RCC 7860 (cell line): Measurements from ENCODE around the gene NRG2.
A peak's percentile ranks its signal among the peaks of the same experiment; 100 is the strongest.

Source experiments
- DNase-seq: peaks from one replicate; pipeline ENCODE4 v3.0.0-alpha.2; 2015; ENCODE audit warnings: low spot score
- FAIRE-seq: peaks from 2 replicates; lab custom pipeline; 2012; peaks lifted over from hg19 to GRCh38; lab: Jason Lieb, UNC

NRG2 gene

GRCh38 chr5:140041492-140042392 lies 1.4 kb downstream of the NRG2 start:
- DNase-seq: peak; percentile 69
- FAIRE-seq: no peak

GRCh38 chr5:140041099-140041491 lies 2.0 kb downstream of the NRG2 start:
- FAIRE-seq (no peak), DNase-seq (no peak)

DNA sequence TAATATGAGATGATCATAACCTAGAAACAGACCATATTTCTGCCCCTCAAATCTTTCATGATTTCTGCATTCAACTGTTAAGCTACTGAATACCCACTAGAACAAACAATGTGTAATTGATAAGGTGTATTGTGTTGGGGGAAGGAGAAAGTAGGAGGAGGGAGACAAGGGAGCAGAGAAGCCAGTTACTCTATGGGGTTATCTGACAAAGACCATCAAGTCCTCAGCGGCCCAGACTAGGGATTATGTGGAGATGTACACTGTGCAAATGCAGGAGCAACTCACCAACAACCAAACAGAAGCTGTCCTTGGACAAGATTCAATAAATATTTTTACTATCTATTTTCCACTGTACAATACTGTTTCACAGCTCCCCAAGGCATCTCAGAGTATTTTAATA lies 2.7 kb downstream of the NRG2 start:
- no peak for DNase-seq
- FAIRE-seq: no peak

DNA sequence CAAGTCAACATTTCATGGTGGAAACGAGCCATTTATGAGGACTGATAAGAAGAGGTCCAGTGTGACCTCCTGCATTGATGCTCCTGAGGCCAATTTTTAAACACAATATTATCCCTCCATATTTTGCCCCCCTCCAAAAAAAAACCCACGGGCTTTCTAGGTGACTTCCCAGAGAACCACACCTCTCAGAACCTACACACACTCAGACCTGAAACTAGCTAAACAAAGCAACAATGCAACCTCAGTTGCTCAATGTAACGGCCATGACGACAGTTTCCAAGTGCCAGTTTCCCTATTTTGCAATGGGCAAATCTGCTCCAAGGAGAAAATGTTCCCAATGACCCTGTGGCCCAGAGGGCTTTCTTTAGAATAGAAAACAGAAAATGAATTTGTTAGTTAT lies 3.5 kb downstream of the NRG2 start:
- DNase-seq: no peak
- FAIRE-seq: no peak

DNA sequence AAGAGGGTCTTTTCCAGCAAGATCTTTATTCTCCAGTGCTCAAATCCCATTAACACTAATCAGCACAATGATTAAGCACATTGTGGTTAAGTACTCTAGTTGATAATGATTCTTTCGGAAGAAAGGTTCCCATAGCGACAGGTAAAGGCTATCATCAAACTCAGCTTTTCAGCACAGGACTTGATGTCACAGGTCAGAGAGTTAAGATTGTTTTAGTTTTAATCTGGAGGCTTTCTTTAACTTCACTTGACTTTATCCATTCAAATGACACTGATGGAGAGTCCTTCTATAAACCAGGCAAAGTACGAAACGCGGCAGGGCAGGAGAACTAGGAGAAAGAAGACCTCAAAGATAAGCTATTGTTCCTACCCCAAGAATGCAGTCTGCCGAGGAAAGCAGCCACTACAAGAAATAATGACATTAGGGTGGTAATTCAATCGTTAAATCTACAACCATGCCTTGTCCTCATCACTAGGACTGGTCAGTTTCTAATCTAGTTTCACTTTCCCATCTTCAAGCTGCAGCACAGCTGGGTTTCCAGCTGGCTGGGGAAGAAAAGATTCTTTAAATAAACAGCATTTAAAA lies 4.6 kb downstream of the NRG2 start:
- FAIRE-seq (no peak), DNase-seq (no peak)

- FAIRE-seq: no peak
- DNase-seq: no peak
Observed at GRCh38 chr5:140037012-140037411, 6.1 kb downstream of the NRG2 start.

- no peak for FAIRE-seq
- DNase-seq: no peak
Observed at GRCh38 chr5:140035881-140036280, 7.2 kb downstream of the NRG2 start.

DNA sequence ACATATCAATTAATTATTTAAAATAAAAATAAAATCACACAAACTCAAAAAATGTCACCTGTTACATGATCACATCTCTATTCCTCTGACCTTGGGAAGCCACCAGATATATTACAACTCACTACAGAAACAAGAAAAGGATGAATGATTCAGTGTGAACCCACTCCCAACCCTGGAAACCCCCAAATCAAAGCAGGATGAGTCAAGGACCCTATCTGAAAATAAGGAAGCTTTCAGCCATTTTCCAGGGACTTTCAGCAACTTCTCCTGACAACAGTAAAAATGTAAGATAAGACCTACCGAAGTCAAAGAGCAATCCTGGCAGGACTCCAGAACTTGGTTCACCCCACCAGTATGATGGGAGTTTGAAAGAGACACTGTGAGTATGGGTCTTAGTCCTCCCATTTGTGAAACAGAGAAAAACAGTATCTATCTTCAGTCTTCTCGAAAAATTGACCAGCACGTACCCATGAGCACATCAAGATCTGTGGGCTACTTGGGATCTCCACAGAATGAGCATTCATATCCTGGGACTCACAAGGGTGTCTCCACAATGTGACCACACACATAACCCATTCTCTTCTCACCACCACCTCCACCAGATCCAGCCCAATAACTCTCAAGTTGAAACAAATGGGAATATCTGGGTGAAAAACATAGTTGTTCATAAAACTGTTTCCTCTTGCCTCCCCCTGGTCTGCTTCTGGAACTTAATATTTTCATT lies 9.9 kb downstream of the NRG2 start:
- no peak for FAIRE-seq
- DNase-seq: no peak

- no peak for DNase-seq
- FAIRE-seq: no peak
Observed at GRCh38 chr5:140032296-140032695, 10.8 kb downstream of the NRG2 start.

- FAIRE-seq (no peak), DNase-seq (no peak)
Observed at GRCh38 chr5:140027807-140028206, 15.3 kb downstream of the NRG2 start.

GRCh38 chr5:140025736-140026135 lies 17.4 kb downstream of the NRG2 start:
- no peak for FAIRE-seq

GRCh38 chr5:140024928-140025327 lies 18.2 kb downstream of the NRG2 start:
- no peak for DNase-seq
- FAIRE-seq: no peak

More at GRCh38 chr5:140025736-140026135, 17.4 kb downstream of the NRG2 start:
- DNase-seq: no peak

DNA sequence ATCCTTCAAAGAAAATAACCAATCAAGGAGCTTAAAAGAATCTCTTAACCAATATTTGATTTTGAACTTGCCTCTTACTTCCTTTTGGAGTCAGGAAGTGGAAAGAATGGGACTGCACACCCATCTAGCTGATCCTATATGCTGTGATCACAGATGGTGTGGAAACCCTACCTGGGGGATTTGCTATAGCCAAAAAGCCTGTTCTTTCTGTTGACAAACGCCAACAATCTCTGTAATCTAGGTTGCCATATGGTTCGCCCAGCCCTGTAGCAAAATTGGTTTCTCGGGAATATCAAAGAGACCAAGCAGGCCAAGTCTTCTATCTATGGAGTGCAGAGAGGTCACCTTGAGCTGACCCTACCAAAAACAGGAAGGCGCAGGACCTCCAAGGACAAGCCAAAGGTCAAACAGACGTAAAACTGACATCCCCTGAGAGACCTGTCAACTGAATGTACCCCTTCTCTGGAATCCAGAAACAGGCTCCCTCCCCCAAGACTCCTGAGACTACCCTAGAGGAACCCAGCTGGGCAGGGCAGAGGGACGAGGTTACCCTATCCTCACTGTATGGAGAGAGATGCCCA lies 19.4 kb downstream of the NRG2 start:
- no peak for FAIRE-seq
- no peak for DNase-seq

DNA sequence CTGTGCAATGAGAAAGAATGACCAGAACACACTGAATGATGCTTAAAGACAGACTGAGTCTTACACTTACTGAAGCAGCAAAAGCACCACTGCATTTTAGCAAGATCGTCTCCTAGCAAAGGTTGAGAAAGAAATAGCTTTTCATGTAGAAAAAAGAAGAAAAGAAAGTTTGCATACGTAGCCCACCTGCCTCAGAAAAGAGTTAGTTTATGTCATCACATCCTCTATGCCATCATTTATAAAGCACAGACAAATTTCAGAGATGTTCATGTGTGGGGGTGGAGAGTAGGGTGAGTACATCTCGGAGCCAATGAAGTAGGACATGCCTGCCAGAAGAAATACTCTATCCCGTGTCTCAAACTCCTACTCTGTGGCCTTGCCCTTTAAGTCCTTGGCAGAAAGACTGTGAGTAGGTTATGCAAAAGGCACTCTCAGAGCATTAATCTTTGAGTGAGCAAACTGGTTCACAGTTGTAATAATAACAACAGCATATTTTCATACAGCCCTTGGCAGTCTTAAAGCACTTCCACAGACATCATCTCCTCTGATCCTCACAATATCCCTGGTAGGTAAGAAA lies 22.4 kb downstream of the NRG2 start:
- no peak for DNase-seq
- FAIRE-seq: no peak

DNA sequence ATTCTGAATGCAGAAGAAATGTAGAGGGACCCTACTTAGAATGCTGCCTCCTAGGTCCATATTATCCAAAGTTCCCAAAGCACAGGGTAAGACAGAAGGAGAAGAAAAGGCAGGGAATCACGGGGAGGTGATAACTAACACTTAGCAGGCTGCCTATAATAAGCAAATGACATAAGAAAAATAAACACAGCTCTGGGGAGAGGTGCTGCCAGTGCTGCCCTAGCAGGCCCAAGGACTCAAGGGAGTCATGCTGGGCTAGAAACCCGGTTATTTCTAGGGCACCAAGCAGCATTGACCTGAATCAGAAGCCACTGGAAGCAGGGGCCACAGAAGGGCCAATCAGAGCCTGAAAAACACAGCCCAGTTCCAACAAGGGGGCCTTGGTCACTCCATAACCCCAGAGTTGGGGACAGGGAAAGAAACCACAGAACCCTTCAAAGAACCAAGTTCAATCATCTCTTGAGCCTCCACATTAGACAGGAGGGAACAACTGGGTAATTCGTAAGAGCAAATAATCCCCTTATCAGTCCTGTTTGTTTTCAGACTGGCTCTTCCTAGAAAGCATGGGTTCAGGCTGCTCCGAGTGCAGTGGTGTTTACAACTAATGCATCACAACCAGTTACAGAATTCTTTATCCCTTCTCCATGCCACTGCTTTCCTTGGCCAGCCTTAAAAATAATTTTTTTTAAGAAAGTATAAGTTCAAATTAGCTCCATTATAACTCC lies 24.0 kb downstream of the NRG2 start:
- no peak for FAIRE-seq
- DNase-seq: no peak

- DNase-seq (no peak), FAIRE-seq (no peak)
Observed at GRCh38 chr5:140018517-140018916, 24.6 kb downstream of the NRG2 start.

GRCh38 chr5:140018096-140018481 lies 25.0 kb downstream of the NRG2 start:
- no peak for FAIRE-seq

DNA sequence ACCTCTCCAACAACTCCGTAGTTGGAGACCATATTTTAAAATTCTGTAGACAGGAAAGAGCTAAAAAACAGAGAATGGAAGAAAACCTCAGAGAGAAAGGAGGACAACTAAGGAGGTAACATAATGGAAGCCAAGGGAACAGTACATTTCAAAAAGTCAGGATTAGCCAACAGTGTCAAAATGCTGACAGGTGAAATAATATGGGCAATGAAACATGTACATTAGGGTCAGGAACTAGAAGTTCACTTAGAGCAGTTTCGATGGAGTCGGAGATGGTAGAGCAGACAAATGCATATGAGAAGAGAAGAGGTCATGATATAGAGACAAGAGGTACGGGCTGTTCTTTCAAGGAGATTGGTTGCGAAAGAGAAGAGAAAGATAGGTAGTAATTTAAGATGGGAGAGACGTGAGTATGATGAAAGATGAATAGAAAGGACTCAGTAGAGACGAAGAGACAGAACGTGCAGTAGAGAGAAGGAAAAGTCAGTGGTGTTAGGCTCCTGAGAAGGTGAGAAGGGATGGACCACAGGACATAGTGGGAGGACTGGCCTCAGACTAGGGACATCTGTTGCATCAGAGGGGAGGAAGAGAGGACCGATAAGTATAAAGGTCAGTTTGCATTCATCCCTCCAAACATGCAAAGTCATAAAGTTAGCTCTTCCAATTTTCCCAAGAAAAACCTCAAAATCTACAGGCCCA lies 25.6 kb downstream of the NRG2 start:
- DNase-seq (no peak), FAIRE-seq (no peak)

More at GRCh38 chr5:140018096-140018481, 25.0 kb downstream of the NRG2 start:
- DNase-seq: no peak

- FAIRE-seq: no peak
- DNase-seq: no peak
Observed at GRCh38 chr5:140015706-140016105, 27.4 kb downstream of the NRG2 start.

DNA sequence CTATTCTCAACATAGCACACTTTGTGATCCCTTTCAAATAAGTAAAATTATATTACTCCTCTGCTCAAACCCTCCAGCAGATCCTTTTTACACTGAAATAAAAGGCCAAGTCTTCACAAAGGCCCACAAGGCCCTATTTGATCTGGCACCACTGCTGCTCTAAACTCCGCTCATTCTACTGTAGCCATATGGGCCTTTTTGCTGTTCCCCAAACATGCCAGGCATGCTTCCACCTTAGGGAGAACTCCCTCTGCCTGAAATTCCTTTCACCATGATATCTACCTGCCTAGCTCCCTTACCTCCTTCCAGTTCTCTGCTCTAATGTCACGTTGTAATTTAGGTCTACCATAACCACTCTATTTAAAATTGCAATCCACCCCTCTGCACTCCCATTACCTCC lies 28.3 kb downstream of the NRG2 start:
- FAIRE-seq (no peak), DNase-seq (no peak)
